IMR-90 (cell line): Measurements from ENCODE around the gene CEP72. TPM values are rescaled to one million over a fixed set of nuclear protein-coding genes. Genes with fewer than 3 reads are reported as not detected.

Experiments
- ATAC-seq: fragments of 200-7000 bp; cut with Tn5 transposase; 2 replicates; pipeline ENCODE4 v1.9.1; 2020; ENCODE audit warnings: low read depth, mild to moderate bottlenecking, moderate library complexity
- BruUV-seq: library from RNA; stranded (reverse); fragments of 400-500 nt; replicated peaks from 2 replicates; lab custom pipeline; 2021; lab: Mats Ljungman, UMichigan
- CTCF ChIA-PET: fragments of 300-600 bp; formaldehyde crosslinking; extraction: SDS; loops from one replicate; lab custom pipeline; 2021; ENCODE audit warnings: antibody characterized with exemption; lab: Yijun Ruan, JAX
- POLR2A ChIA-PET: fragments of 300-600 bp; sonication (Branson Sonifier 250); formaldehyde crosslinking; loops from one replicate; lab custom pipeline; 2022; ENCODE audit warnings: antibody characterized with exemption; ENCODE audit not compliant: unreplicated experiment; lab: Charles Lee
- DNase-seq: peaks from one replicate; pipeline ENCODE4 v3.0.0; 2013
- H2AFZ ChIP-seq: replicated peaks from 2 replicates; pipeline ENCODE3; 2013; ENCODE audit warnings: low read length, mild to moderate bottlenecking; ENCODE audit not compliant: poor library complexity
- H2AK5ac ChIP-seq: 2 replicates; pipeline ENCODE4 v1.6.1; 2013; ENCODE audit warnings: low read depth, low read length, inconsistent platforms
- H2AK9ac ChIP-seq: replicated peaks from 2 replicates; pipeline ENCODE3; 2013; ENCODE audit warnings: mild to moderate bottlenecking, low read depth, low read length, moderate library complexity; ENCODE audit not compliant: poor library complexity
- H2BK120ac ChIP-seq: 2 replicates; pipeline ENCODE4 v1.6.1; 2013; ENCODE audit warnings: low read depth, low read length, inconsistent platforms
- H2BK15ac ChIP-seq: 3 replicates; pipeline ENCODE4 v1.6.1; 2013; ENCODE audit warnings: low read depth, low read length, inconsistent platforms
- H2BK20ac ChIP-seq: 2 replicates; pipeline ENCODE4 v1.6.1; 2013; ENCODE audit warnings: low read depth, mild to moderate bottlenecking, inconsistent platforms, low read length, moderate library complexity
- H2BK5ac ChIP-seq: 2 replicates; pipeline ENCODE4 v1.6.1; 2013; ENCODE audit warnings: mild to moderate bottlenecking, low read depth, low read length, inconsistent platforms; ENCODE audit not compliant: poor library complexity, severe bottlenecking
- H3K14ac ChIP-seq: replicated peaks from 2 replicates; pipeline ENCODE4 v1.6.1; 2013; ENCODE audit warnings: low read depth, low read length, inconsistent platforms
- H3K18ac ChIP-seq: 2 replicates; pipeline ENCODE4 v1.6.1; 2013; ENCODE audit warnings: low read depth, low read length, control low read depth
- H3K23ac ChIP-seq: 2 replicates; pipeline ENCODE4 v1.6.1; 2013; ENCODE audit warnings: low read depth, low read length, inconsistent platforms
- H3K27ac ChIP-seq: 2 replicates; pipeline ENCODE4 v1.5.1; 2013; ENCODE audit warnings: mild to moderate bottlenecking, control low read depth, low read length; ENCODE audit not compliant: insufficient read depth
- H3K27me3 ChIP-seq: 2 replicates; pipeline ENCODE4 v1.6.1; 2013; ENCODE audit warnings: low read length; ENCODE audit not compliant: control insufficient read depth, insufficient read depth
- H3K36me3 ChIP-seq: 2 replicates; pipeline ENCODE4 v1.6.1; 2013; ENCODE audit warnings: low read length, mixed read lengths; ENCODE audit not compliant: control insufficient read depth, insufficient read depth
- H3K4ac ChIP-seq: 2 replicates; pipeline ENCODE4 v1.6.1; 2013; ENCODE audit warnings: low read depth, low read length, inconsistent platforms
- H3K4me1 ChIP-seq: 2 replicates; pipeline ENCODE4 v1.6.1; 2013; ENCODE audit warnings: low read length, mixed read lengths; ENCODE audit not compliant: control insufficient read depth, insufficient read depth
- H3K4me2 ChIP-seq: 2 replicates; pipeline ENCODE4 v1.6.1; 2013; ENCODE audit warnings: low read depth, mild to moderate bottlenecking, control low read depth, low read length, moderate library complexity
- H3K4me3 ChIP-seq: 2 replicates; pipeline ENCODE4 v1.5.1; 2013; ENCODE audit warnings: low read depth, mild to moderate bottlenecking, control low read depth, low read length, moderate library complexity; ENCODE audit not compliant: insufficient read depth
- H3K56ac ChIP-seq: 2 replicates; pipeline ENCODE4 v1.6.1; 2013; ENCODE audit warnings: low read length, inconsistent platforms; ENCODE audit not compliant: insufficient read depth; ENCODE audit errors: extremely low read depth
- H3K79me1 ChIP-seq, 2 experiments: 2 replicates each; pipeline ENCODE4 v1.6.1; 2013; ENCODE audit warnings: low read length in 2 of 2, inconsistent platforms in 1 of 2, low read depth in 1 of 2
- H3K9ac ChIP-seq: 2 replicates; pipeline ENCODE4 v1.6.1; 2013; ENCODE audit warnings: low read depth, low read length, control low read depth
- H3K9me1 ChIP-seq: 2 replicates; pipeline ENCODE4 v1.6.1; 2013; ENCODE audit warnings: low read length, inconsistent platforms; ENCODE audit not compliant: insufficient read depth
- H3K9me3 ChIP-seq: 2 replicates; pipeline ENCODE4 v1.6.1; 2013; ENCODE audit warnings: low read length; ENCODE audit not compliant: control insufficient read depth, insufficient read depth
- H4K20me1 ChIP-seq: 2 replicates; pipeline ENCODE4 v1.6.1; 2013; ENCODE audit warnings: low read length, inconsistent platforms; ENCODE audit not compliant: insufficient read depth
- H4K5ac ChIP-seq: 2 replicates; pipeline ENCODE4 v1.6.1; 2013; ENCODE audit warnings: mild to moderate bottlenecking, low read depth, low read length, control low read depth
- H4K8ac ChIP-seq, 2 experiments: 2 replicates each; pipeline ENCODE4 v1.6.1; 2013; ENCODE audit warnings: low read depth in 2 of 2, low read length in 2 of 2, control low read depth in 1 of 2, inconsistent platforms in 1 of 2
- H4K91ac ChIP-seq: 2 replicates; pipeline ENCODE4 v1.6.1; 2013; ENCODE audit warnings: low read depth, low read length, inconsistent platforms; ENCODE audit not compliant: insufficient read depth
- MXI1 ChIP-seq: IDR thresholded peaks from 2 replicates; pipeline ENCODE4 v1.6.1; 2012; ENCODE audit warnings: low read depth, mild to moderate bottlenecking, low read length, moderate library complexity, borderline replicate concordance
- WGBS, 2 experiments: methylation state at CpG; one replicate each; pipeline versions ENCODE4 v1.1.5 to v1.1.7; 2013; ENCODE audit warnings: missing lambda C conversion rate in 2 of 2; ENCODE audit not compliant: insufficient read length in 1 of 2; ENCODE audit errors: extremely low coverage in 2 of 2; 5-methylcytosine and 5-hydroxymethylcytosine counted together
- dilution Hi-C: fragments of 300-500 bp; cut with HindIII; formaldehyde crosslinking; loops from one replicate; pipeline ENCODE4 v1.14.3; 2018; ENCODE audit warnings: low sequenced_read_pairs; ENCODE audit not compliant: unreplicated experiment
- in situ Hi-C: fragments of 300-500 bp; cut with MboI; formaldehyde crosslinking; loops from 3 replicates; pipeline ENCODE4 v1.14.3; 2019; ENCODE audit warnings: low sequenced_read_pairs, inconsistent platforms, mixed read lengths
- intact Hi-C: fragments of 100-400 bp; cut with micrococcal nuclease; formaldehyde crosslinking; loops from 2 replicates; pipeline ENCODE4 v1.10.0; 2022
- polyA plus RNA-seq, 3 experiments: library from polyadenylated mRNA; depleted of rRNA; stranded (reverse); fragments of >200 nt; gene quantifications; 2 replicates each; pipeline ENCODE4 v1.2.3, GENCODE V29; 2012; ENCODE audit warnings: low replicate concordance in 1 of 3
- total RNA-seq: library from RNA; depleted of rRNA; stranded (reverse); fragments of >200 nt; gene quantifications from 2 replicates; pipeline ENCODE4 v1.2.3, GENCODE V29; 2012
- TF ChIP-seq, protein P1 (sequence below): conservative IDR thresholded peaks from 2 replicates; pipeline ENCODE4 v1.5.1; 2012; ENCODE audit warnings: mild to moderate bottlenecking, low read depth, low read length, improper control_type of control experiment

Gene CEP72
- total and polyA plus RNA-seq, 2 of the 4 experiments (the other 2 are of a cell fraction) = 2.9 to 4.3 TPM

DNA sequence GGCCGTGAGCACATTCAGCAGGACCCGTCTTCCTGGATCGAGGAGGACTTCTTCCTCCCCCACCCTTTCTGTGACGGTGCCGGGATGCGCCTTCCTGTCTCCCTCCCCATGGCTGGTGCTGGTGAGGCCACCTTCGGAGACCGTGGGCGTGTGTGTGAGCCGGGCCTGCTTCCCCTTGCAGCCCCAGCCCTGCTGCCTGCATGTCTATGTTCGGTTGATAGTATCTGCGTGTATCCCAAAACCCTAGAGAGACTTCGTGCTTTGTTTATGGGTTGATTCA is 12.8 kb downstream of the CEP72 start:
- no peak for DNase-seq
- no peak for ATAC-seq
- ChIA-PET POLR2A (no interaction called here), CTCF (no interaction called here)
- Histone ChIP-seq H4K8ac (no peak overlapping the region), H3K9me3 (no peaks in the 10 kb centered on the region), H2AFZ (no peak overlapping the region), H3K23ac (no peak overlapping the region), H3K4ac (no peak overlapping the region), H3K4me1 (no peaks in the 10 kb centered on the region), H3K9ac (no peak overlapping the region), H2BK120ac (no peak overlapping the region), H3K14ac (no peak overlapping the region), H2BK5ac (no peak overlapping the region), H3K9me1 (no peaks in the 10 kb centered on the region), H3K27ac (no peak overlapping the region), H4K5ac (no peak overlapping the region), H4K20me1 (no peaks in the 10 kb centered on the region), H4K91ac (no peak overlapping the region), H3K4me3 (no peak overlapping the region), H3K56ac (no peak overlapping the region), H2AK5ac (no peak overlapping the region), H3K18ac (no peak overlapping the region), H3K4me2 (no peak overlapping the region), H3K27me3 (no peaks in the 10 kb centered on the region), H2BK15ac (no peak overlapping the region), H3K79me1 (no peaks in the 10 kb centered on the region), H2AK9ac (no peak overlapping the region), H3K36me3 (peaks cover 14% of the 10 kb centered on the region), H2BK20ac (no peak overlapping the region)
- intact Hi-C loops (no loop called here), in situ Hi-C loops (no loop called here), dilution Hi-C loops (no loop called here)
- 90% methylated on average over 4 of the region's 13 CpGs; no CpG with 5 or more reads in 1 of the 2 experiments for whole genome bisulfite sequencing, 2 experiments
- TF ChIP-seq, protein P1, sequence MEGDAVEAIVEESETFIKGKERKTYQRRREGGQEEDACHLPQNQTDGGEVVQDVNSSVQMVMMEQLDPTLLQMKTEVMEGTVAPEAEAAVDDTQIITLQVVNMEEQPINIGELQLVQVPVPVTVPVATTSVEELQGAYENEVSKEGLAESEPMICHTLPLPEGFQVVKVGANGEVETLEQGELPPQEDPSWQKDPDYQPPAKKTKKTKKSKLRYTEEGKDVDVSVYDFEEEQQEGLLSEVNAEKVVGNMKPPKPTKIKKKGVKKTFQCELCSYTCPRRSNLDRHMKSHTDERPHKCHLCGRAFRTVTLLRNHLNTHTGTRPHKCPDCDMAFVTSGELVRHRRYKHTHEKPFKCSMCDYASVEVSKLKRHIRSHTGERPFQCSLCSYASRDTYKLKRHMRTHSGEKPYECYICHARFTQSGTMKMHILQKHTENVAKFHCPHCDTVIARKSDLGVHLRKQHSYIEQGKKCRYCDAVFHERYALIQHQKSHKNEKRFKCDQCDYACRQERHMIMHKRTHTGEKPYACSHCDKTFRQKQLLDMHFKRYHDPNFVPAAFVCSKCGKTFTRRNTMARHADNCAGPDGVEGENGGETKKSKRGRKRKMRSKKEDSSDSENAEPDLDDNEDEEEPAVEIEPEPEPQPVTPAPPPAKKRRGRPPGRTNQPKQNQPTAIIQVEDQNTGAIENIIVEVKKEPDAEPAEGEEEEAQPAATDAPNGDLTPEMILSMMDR = no peak
- TF ChIP-seq MXI1 = no peak
- BruUV-seq = no TSS peak
